HEK293 (cell line): ENCODE measurements around the gene NR3C2.
A peak's percentile ranks its signal among the peaks of the same experiment; 100 is the strongest.

Experiments
- CTCF ChIA-PET: fragments of 350-600 bp; formaldehyde crosslinking; extraction: SDS; loops from one replicate; lab custom pipeline; 2021; ENCODE audit warnings: antibody characterized with exemption; lab: Yijun Ruan, JAX
- POLR2A ChIA-PET: fragments of 300-600 bp; formaldehyde crosslinking; extraction: SDS; loops from one replicate; lab custom pipeline; 2020; ENCODE audit warnings: antibody characterized with exemption, inconsistent platforms; lab: Yijun Ruan, JAX
- H3K27ac ChIP-seq: fragments of 200-500 bp; sonication (Bioruptor generic); 2 replicates; pipeline ENCODE4 v1.5.1; 2014; ENCODE audit warnings: low read depth, low read length, control low read depth, inconsistent platforms; ENCODE audit errors: extremely low read depth
- H3K36me3 ChIP-seq, 2 experiments: fragments of 200-500 bp in 1 of 2; sonication (Bioruptor generic) in 1 of 2; 1 replicate in 1 of 2; 2 replicates in 1 of 2; pipeline ENCODE4 v1.5.1; 2014 to 2017; ENCODE audit warnings: inconsistent platforms in 2 of 2, low read length in 2 of 2; ENCODE audit not compliant: control insufficient read depth in 2 of 2, insufficient read depth in 1 of 2
- H3K4me1 ChIP-seq: fragments of 200-500 bp; sonication (Bioruptor generic); 2 replicates; pipeline ENCODE4 v1.5.1; 2014; ENCODE audit warnings: mild to moderate bottlenecking, low read length, inconsistent platforms; ENCODE audit not compliant: control insufficient read depth, insufficient read depth
- H3K4me3 ChIP-seq: 2 replicates; pipeline ENCODE4 v1.5.1; 2011; ENCODE audit warnings: low read depth, mild to moderate bottlenecking, control low read depth, low read length, moderate library complexity
- H3K9me3 ChIP-seq: fragments of 200-500 bp; sonication (Bioruptor generic); 2 replicates; pipeline ENCODE4 v1.5.1; 2014; ENCODE audit warnings: low read depth, low read length, inconsistent platforms; ENCODE audit not compliant: control insufficient read depth, insufficient read depth
- BCL11B ChIP-seq: fragments of 450-650 bp; formaldehyde crosslinking; IDR thresholded peaks from 2 replicates; pipeline ENCODE4 v1.5.1; 2016; ENCODE audit warnings: low read depth, missing biosample characterization, missing genetic modification characterization
- EGR2 ChIP-seq: fragments of 450-650 bp; formaldehyde crosslinking; IDR thresholded peaks from 2 replicates; pipeline ENCODE4 v1.5.1; 2016; ENCODE audit warnings: low read depth, missing biosample characterization, missing genetic modification characterization
- FEZF1 ChIP-seq: fragments of 450-650 bp; formaldehyde crosslinking; IDR thresholded peaks from 2 replicates; pipeline ENCODE4 v1.5.1; 2016; ENCODE audit warnings: missing biosample characterization, missing genetic modification characterization
- GLIS2 ChIP-seq: fragments of 450-650 bp; formaldehyde crosslinking; IDR thresholded peaks from 2 replicates; pipeline ENCODE4 v1.5.1; 2016; ENCODE audit warnings: missing biosample characterization, missing genetic modification characterization
- HOXD13 ChIP-seq: sonication (generic); formaldehyde crosslinking; IDR thresholded peaks from 2 replicates; pipeline ENCODE4 v1.8.0; 2022; ENCODE audit warnings: missing genetic modification reagents, borderline replicate concordance
- KLF1 ChIP-seq: fragments of 450-650 bp; formaldehyde crosslinking; IDR thresholded peaks from 2 replicates; pipeline ENCODE4 v1.5.1; 2016; ENCODE audit warnings: missing biosample characterization, missing genetic modification characterization
- KLF10 ChIP-seq: fragments of 450-650 bp; IDR thresholded peaks from 2 replicates; pipeline ENCODE4 v1.5.1; 2018; ENCODE audit warnings: missing biosample characterization, mild to moderate bottlenecking, missing genetic modification characterization
- MEIS1 ChIP-seq: sonication (generic); formaldehyde crosslinking; IDR thresholded peaks from 2 replicates; pipeline ENCODE4 v1.8.1; 2022; ENCODE audit warnings: missing genetic modification reagents, mild to moderate bottlenecking, borderline replicate concordance
- OSR2 ChIP-seq: fragments of 450-650 bp; formaldehyde crosslinking; IDR thresholded peaks from 2 replicates; pipeline ENCODE4 v1.5.1; 2016; ENCODE audit warnings: missing biosample characterization, missing genetic modification characterization
- SP7 ChIP-seq: fragments of 450-650 bp; formaldehyde crosslinking; IDR thresholded peaks from 2 replicates; pipeline ENCODE4 v1.5.1; 2016; ENCODE audit warnings: missing biosample characterization, missing genetic modification characterization
- WT1 ChIP-seq: fragments of 450-650 bp; formaldehyde crosslinking; IDR thresholded peaks from 2 replicates; pipeline ENCODE4 v1.5.1; 2016; ENCODE audit warnings: missing biosample characterization, missing genetic modification characterization
- ZBTB8A ChIP-seq: fragments of 450-650 bp; formaldehyde crosslinking; IDR thresholded peaks from 2 replicates; pipeline ENCODE4 v1.5.1; 2016; ENCODE audit warnings: missing biosample characterization, missing genetic modification characterization
- ZNF10 ChIP-seq: fragments of 450-650 bp; formaldehyde crosslinking; IDR thresholded peaks from 2 replicates; pipeline ENCODE4 v1.5.1; 2017; ENCODE audit warnings: missing biosample characterization, missing genetic modification characterization
- ZNF157 ChIP-seq: fragments of 450-650 bp; formaldehyde crosslinking; IDR thresholded peaks from 2 replicates; pipeline ENCODE4 v1.5.1; 2016; ENCODE audit warnings: missing biosample characterization, missing genetic modification characterization
- ZNF214 ChIP-seq: fragments of 450-650 bp; formaldehyde crosslinking; IDR thresholded peaks from 2 replicates; pipeline ENCODE4 v1.5.1; 2017; ENCODE audit warnings: missing biosample characterization, mild to moderate bottlenecking, missing genetic modification characterization, borderline replicate concordance
- ZNF23 ChIP-seq: fragments of 450-650 bp; formaldehyde crosslinking; IDR thresholded peaks from 2 replicates; pipeline ENCODE4 v1.5.1; 2016; ENCODE audit warnings: missing biosample characterization, missing genetic modification characterization, borderline replicate concordance
- ZNF248 ChIP-seq: fragments of 450-650 bp; formaldehyde crosslinking; IDR thresholded peaks from 2 replicates; pipeline ENCODE4 v1.5.1; 2017; ENCODE audit warnings: missing biosample characterization, missing genetic modification characterization
- ZNF548 ChIP-seq: fragments of 450-650 bp; formaldehyde crosslinking; IDR thresholded peaks from 2 replicates; pipeline ENCODE4 v1.5.1; 2016; ENCODE audit warnings: missing biosample characterization, missing genetic modification characterization
- ZNF596 ChIP-seq: fragments of 450-650 bp; IDR thresholded peaks from 2 replicates; pipeline ENCODE4 v1.5.0; 2018; ENCODE audit warnings: missing biosample characterization, mild to moderate bottlenecking, missing genetic modification characterization, moderate library complexity
- ZNF654 ChIP-seq: fragments of 450-650 bp; formaldehyde crosslinking; IDR thresholded peaks from 2 replicates; pipeline ENCODE4 v1.5.1; 2016; ENCODE audit warnings: low read depth, missing biosample characterization, missing genetic modification characterization
- ZNF843 ChIP-seq: fragments of 450-650 bp; formaldehyde crosslinking; IDR thresholded peaks from 2 replicates; pipeline ENCODE4 v1.5.1; 2016; ENCODE audit warnings: missing biosample characterization, missing genetic modification characterization
- TF ChIP-seq, protein P1 (sequence below): fragments of 450-650 bp; formaldehyde crosslinking; optimal IDR thresholded peaks from 2 replicates; pipeline ENCODE3; 2016; ENCODE audit warnings: missing biosample characterization, mild to moderate bottlenecking, missing genetic modification characterization
- TF ChIP-seq, protein P2 (sequence below): fragments of 450-650 bp; formaldehyde crosslinking; IDR thresholded peaks from 2 replicates; pipeline ENCODE4 v1.5.1; 2016; ENCODE audit warnings: missing biosample characterization, missing genetic modification characterization
- TF ChIP-seq, protein P3 (sequence below): fragments of 450-650 bp; formaldehyde crosslinking; IDR thresholded peaks from 2 replicates; pipeline ENCODE4 v1.5.1; 2016; ENCODE audit warnings: missing biosample characterization, missing genetic modification characterization
- TF ChIP-seq, protein P4 (sequence below): fragments of 450-650 bp; formaldehyde crosslinking; IDR thresholded peaks from 2 replicates; pipeline ENCODE4 v1.5.1; 2016; ENCODE audit warnings: missing biosample characterization, missing genetic modification characterization, low read depth

Gene NR3C2

DNA sequence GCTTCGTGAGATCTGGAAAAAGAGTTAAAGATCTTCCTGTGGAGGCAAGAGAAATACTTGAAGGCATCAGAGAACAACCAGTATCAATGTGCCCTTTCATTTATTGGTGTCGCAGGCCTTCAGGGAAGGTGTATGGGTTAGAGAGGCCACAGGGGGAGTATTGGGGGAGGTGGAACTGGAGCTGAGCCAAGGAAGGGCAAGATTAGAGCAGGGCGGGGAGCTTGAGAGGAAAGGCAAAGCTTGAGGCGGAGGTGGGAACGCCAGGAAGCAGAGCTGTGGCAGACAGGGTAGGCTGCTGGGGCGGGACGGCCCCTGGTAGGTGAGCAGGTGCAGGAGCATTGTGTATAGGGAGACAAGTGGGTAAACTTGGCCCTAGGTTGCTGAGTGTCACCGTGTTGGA is 380.4 kb downstream of the NR3C2 start (continued):
- TF ChIP-seq GLIS2 (peak; percentile 30; the same call in 1 of the 2 replicates), HOXD13 (no peak)
- TF ChIP-seq, all 188 proteins: peak for 18

DNA sequence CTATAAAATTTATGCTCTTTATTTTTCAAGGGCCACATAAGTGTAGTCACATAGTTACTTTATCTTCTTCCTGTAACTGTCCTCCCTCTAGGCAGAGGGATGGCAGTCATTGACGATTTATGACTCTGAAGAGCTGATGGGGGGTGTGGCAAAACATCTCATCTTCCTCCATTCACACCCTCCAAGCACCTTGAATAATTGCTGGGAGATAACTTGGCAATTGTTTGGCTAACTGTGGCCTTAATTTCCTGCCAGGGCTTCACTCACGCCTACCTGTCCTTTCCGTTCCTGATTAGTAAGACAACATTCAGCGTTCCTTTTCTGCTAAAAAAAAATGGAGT is 381.1 kb downstream of the NR3C2 start:
- peaks cover 0 to 1% of the 10 kb centered on the region in 2 experiments; a peak in 1 of 3 replicates for H3K36me3 ChIP-seq
- no peaks in the 10 kb centered on the region for H3K9me3 ChIP-seq
- CTCF ChIA-PET, result no interaction called here
- POLR2A ChIA-PET, result no interaction called here
- H3K4me1 ChIP-seq, result peaks cover 26% of the 10 kb centered on the region
- H3K27ac ChIP-seq, result peak overlapping the region; percentile 81
- no peak overlapping the region for H3K4me3 ChIP-seq
- peak; percentile 76 for TF ChIP-seq SP7 (tag by site-specific recombination)
- TF ChIP-seq KLF1, result peak; percentile 87
- TF ChIP-seq MEIS1, result peak; percentile 34; the same call in 1 of the 2 replicates
- TF ChIP-seq ZNF843, result peak; percentile 30; the same call in 1 of the 2 replicates
- 0 out of 2 replicates have a peak, but pooled peaks have one; percentile 21 for TF ChIP-seq ZNF596 (tag by site-specific recombination)
- TF ChIP-seq WT1 (tag by site-specific recombination), result peak; percentile 89
- peak; percentile 47 for TF ChIP-seq EGR2 (tag by site-specific recombination)
- no peak for TF ChIP-seq ZNF548 (tag by site-specific recombination)
- TF ChIP-seq KLF10 (tag by site-specific recombination), result peak; percentile 93; the same call in 1 of the 2 replicates
- TF ChIP-seq, protein P1, sequence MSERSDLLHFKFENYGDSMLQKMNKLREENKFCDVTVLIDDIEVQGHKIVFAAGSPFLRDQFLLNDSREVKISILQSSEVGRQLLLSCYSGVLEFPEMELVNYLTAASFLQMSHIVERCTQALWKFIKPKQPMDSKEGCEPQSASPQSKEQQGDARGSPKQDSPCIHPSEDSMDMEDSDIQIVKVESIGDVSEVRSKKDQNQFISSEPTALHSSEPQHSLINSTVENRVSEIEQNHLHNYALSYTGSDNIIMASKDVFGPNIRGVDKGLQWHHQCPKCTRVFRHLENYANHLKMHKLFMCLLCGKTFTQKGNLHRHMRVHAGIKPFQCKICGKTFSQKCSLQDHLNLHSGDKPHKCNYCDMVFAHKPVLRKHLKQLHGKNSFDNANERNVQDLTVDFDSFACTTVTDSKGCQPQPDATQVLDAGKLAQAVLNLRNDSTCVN, result no peak
- TF ChIP-seq, protein P2, sequence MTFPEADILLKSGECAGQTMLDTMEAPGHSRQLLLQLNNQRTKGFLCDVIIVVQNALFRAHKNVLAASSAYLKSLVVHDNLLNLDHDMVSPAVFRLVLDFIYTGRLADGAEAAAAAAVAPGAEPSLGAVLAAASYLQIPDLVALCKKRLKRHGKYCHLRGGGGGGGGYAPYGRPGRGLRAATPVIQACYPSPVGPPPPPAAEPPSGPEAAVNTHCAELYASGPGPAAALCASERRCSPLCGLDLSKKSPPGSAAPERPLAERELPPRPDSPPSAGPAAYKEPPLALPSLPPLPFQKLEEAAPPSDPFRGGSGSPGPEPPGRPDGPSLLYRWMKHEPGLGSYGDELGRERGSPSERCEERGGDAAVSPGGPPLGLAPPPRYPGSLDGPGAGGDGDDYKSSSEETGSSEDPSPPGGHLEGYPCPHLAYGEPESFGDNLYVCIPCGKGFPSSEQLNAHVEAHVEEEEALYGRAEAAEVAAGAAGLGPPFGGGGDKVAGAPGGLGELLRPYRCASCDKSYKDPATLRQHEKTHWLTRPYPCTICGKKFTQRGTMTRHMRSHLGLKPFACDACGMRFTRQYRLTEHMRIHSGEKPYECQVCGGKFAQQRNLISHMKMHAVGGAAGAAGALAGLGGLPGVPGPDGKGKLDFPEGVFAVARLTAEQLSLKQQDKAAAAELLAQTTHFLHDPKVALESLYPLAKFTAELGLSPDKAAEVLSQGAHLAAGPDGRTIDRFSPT (tag by site-specific recombination), result no peak
- TF ChIP-seq FEZF1 (tag by site-specific recombination), result peak; percentile 45; the same call in 1 of the 2 replicates
- 0 out of 2 replicates have a peak, but pooled peaks have one; percentile 20 for TF ChIP-seq ZNF10 (tag by site-specific recombination)
- peak; percentile 14; the same call in 1 of the 2 replicates for TF ChIP-seq OSR2 (tag by site-specific recombination)

DNA sequence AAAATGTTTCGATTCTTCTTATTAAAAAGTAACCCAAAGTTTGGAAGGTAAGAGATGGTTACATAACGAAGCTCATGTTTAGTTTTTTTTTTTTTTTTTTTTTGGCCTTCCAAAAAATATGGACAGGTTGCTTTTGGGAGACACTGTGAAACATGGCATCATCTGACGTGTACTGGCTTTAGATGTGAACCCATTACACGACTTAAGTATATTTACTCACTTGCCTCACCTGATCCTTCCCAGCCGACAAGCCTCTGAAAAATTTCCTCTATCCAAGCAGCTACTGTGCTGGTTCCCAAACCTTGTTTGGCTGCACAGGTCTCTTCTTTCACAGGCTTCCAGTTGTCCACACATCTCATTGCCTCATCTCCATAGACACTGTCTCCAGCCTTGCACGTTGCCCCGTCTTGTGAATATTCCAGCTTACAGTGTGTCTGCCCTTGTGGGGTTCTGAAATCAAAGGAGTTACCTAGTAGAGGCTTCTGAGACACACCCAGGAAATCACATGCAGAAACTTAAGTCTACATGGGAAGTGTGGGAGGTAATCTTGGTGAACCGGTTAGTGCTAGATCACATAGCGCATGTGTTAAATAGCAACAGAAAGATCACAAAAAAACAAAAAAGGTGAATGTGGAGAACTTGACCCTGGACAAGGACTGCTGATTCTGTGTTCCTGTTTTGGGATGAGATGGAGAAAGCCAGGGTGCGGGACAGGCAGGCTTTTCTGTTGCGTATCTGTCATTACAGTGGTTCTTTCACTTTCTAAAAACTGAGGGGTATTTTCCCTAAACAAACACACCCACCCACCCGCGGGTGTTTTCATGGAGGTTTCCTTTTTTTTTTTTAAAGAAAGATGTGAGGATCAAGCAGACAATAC is 381.7 kb downstream of the NR3C2 start:
- ChIA-PET POLR2A (no interaction called here), CTCF (no interaction called here)
- no peaks in the 10 kb centered on the region for H3K9me3 ChIP-seq
- peaks cover 31% of the 10 kb centered on the region for H3K4me1 ChIP-seq
- TF ChIP-seq ZNF157, result no peak
- no peak for TF ChIP-seq BCL11B (tag by site-specific recombination)
- no peak for TF ChIP-seq ZNF23 (tag by site-specific recombination)
- TF ChIP-seq ZNF248, result no peak
- no peak for TF ChIP-seq ZBTB8A
- TF ChIP-seq OSR2 (tag by site-specific recombination), result no peak
- TF ChIP-seq, protein P3, sequence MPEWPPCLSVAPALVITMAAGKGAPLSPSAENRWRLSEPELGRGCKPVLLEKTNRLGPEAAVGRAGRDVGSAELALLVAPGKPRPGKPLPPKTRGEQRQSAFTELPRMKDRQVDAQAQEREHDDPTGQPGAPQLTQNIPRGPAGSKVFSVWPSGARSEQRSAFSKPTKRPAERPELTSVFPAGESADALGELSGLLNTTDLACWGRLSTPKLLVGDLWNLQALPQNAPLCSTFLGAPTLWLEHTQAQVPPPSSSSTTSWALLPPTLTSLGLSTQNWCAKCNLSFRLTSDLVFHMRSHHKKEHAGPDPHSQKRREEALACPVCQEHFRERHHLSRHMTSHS (tag by site-specific recombination), result no peak
- TF ChIP-seq ZNF654 (tag by site-specific recombination), result no peak
- TF ChIP-seq ZNF214 (tag by site-specific recombination), result no peak
- TF ChIP-seq, protein P4, sequence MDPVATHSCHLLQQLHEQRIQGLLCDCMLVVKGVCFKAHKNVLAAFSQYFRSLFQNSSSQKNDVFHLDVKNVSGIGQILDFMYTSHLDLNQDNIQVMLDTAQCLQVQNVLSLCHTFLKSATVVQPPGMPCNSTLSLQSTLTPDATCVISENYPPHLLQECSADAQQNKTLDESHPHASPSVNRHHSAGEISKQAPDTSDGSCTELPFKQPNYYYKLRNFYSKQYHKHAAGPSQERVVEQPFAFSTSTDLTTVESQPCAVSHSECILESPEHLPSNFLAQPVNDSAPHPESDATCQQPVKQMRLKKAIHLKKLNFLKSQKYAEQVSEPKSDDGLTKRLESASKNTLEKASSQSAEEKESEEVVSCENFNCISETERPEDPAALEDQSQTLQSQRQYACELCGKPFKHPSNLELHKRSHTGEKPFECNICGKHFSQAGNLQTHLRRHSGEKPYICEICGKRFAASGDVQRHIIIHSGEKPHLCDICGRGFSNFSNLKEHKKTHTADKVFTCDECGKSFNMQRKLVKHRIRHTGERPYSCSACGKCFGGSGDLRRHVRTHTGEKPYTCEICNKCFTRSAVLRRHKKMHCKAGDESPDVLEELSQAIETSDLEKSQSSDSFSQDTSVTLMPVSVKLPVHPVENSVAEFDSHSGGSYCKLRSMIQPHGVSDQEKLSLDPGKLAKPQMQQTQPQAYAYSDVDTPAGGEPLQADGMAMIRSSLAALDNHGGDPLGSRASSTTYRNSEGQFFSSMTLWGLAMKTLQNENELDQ (tag by site-specific recombination), result no peak
- H3K36me3 ChIP-seq, result no peaks in the 10 kb centered on the region
- no peak overlapping the region for H3K4me3 ChIP-seq
- H3K27ac ChIP-seq, result peak overlapping the region; percentile 49; the same call in 1 of the 2 replicates
